GM04503 (cell line): Measurements from ENCODE around the gene DNAJA1.
"Not testable (repeated sequence)": the region's sequence is repeated elsewhere in the genome, so short reads cannot be mapped to it uniquely, and the experiment has no call there.

ENCODE experiments used
- DNase-seq: peaks from one replicate; pipeline ENCODE4 v3.0.0-alpha.2; 2012; ENCODE audit warnings: low read depth

Gene DNAJA1

DNA sequence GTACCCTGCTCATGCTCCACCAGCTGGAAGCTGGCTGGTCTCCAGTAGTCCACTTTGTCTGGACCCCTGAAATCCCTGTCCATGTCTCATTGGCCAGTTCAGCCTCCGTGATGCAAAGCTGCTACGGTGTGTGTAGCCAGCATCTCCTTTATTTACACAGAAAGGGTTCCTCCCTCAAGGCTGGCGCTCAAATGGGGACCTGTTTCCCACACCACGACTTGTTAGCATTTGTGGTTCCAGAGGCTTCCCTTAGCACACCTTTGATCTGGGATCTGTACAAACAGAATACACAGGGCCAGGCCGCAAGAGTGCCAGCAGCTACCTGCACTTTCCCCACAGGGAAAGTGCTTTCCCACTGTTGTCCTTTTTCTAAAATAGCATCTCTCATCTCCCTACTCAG lies 57.1 kb downstream of the DNAJA1 start:
- no peak for DNase-seq

DNA sequence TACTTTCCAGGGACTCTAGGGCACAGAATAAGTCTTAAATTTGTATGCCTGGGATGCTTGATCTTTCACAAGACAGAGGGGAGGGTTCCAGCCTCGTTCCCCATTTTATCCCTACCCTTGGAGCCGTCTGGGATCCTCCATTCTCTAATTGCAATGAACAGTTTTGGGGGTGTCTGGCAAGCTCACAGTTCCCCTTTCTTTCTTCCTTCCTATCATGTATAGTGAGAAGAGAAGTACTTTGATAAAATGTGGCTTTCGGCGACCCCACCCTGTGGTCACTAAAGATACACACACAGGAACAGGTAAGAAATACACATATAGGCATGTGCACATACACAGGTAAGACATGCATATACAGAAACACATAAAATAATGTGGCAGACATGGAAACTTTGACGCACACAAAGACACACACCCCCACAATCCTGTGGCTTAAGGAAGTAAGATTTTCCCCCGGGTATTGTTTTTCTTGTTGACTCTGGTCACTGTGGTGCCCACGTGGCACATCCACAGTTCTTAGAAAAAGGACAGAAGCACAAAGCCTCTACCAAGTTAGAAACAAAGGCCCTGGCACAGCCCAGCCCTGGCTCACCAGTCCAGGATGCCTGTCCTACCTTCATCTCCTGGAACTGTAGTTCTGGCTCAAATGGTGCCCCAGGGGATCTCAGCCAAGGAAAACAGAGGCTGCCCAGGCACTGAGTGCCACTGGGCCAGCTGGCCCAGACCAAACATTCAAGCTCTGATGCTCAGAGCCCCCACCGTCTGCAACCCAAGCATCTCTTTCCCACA lies 57.7 kb downstream of the DNAJA1 start:
- no peak for DNase-seq

DNA sequence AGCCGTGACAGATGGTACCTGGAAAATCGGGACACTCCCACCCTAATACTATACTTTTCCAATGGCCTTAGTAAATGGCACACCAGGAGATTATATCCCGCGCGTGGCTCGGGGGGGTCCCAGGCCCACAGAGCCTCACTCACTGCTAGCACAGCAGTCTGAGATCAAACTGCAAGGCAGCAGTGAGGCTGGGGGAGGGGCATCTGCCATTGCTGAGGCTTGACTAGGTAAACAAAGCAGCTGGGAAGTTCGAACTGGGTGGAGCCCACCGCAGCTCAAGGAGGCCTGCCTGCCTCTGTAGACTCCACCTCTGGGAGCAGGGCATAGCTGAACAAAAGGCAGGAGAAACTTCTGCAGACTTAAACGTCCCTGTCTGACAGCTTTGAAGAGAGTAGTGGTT lies 60.6 kb downstream of the DNAJA1 start:
- not testable (repeated sequence) for DNase-seq
